Posterior cingulate gyrus (tissue), 11 donors: ENCODE data around the gene R3HDM2.
A peak's percentile ranks its signal among the peaks of the same experiment; 100 is the strongest.
"Not testable (repeated sequence)": the region's sequence is repeated elsewhere in the genome, so short reads cannot be mapped to it uniquely, and the experiment has no call there.

ENCODE experiments used
- DNase-seq, 10 donors: peaks; one replicate each; pipeline versions ENCODE4 v3.0.0 to v3.0.0-alpha.2; 2020 to 2021; ENCODE audit warnings: mixed read lengths in 3 of 10
- intact Hi-C: fragments of 100-400 bp; cut with DNase I; formaldehyde crosslinking; loops from one replicate; pipeline ENCODE4 v1.15.1; 2023

Gene R3HDM2

DNA sequence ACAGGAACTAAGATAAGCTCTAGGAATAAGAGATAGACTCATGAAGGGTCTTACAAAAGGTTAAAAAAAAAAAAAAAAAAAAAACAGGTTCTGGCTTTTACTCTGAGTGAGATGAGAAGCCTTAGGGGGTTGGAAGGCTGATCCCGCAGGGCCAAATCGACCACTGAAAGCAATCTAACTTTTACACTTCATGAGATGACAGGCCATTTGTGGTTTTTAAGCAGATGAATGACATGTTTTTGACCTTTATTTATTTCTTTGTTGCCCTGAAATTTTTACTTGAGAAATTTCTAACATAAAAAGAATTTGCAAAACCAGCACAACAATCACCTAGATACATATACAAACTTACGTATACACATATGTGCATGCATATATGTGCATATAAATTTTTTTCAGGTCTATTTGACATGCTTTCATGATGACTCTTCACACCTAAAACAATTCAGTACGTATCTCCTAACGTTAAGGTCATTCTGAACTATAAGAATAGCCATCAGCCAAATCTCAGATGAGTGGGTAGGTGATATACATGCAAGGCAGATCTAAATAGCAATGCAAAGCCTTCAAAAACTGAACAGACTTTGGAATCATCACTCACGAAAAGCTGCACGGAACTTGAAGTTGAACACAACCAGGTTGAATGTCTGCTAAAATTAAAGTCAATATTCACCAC, 87.0 kb downstream of the R3HDM2 start:
- no peak for DNase-seq
- intact Hi-C loops, result no loop called here

DNA sequence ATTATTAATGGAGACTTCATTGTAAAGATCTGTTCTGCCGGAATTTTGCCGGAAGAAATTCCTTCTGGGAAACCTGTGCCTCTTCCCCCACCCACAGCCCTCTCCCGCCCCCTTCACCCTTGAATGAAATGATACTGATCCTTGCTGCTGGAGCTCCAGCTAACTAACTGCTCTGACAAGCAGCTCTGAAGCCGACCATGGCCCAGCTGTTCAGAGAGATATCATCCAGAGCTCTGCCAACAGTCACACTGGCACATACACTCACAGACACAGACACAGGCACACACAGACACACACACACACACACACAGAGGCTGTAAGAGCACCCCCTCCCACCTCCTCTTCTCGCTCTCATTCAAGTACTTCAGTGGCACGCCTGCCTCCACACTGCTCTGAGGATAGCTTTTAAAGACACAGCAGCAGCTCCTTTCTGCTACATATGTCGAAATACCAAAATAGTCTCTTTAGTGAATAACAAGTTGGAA, 88.6 kb downstream of the R3HDM2 start:
- intact Hi-C loops, result no loop called here
- peak in 9 of 10 donors; percentile 12 to 92 (median 48) for DNase-seq

DNA sequence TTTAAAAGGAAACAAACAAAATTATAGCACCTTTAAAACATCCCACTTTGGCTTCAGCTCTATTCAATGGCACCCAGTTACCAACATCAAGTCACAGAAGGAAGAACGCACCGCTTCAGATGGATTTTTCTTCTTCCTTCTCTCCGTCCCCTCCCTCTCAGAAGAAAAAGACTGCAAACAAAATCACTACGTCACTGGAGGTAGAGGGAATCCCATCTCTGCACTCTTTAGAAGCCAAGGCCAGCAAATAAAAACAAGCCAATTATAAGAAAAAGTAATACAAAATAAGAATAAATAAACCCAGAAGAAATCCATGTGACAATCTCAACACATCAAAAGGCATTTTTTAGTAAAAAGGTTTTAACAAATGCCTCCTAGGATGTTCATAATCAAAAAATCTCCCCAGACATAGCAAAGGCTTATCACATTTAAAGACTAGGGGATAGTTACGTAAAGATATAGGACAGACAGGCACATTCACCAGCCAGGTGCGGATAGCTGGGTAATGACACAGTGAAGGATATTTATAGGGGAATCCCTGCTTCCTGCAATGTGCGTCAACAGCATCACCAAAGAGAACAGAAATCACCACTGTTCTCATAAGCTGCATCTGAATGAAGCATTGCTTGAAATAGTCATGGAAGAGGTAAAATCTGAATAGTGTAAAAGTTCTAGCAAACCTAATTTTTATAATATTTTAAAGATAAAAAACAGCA, 89.4 kb downstream of the R3HDM2 start:
- intact Hi-C loops, result no loop called here
- peak in 3 of 10 donors; percentile 11 to 24 (median 15) for DNase-seq

- DNase-seq, result peak in 8 of 10 donors; percentile 25 to 88 (median 42)
- intact Hi-C loops, result no loop called here
Observed at GRCh38 chr12:57340104-57340503, 90.7 kb downstream of the R3HDM2 start.

- DNase-seq, intact Hi-C loops: not testable (repeated sequence)
Observed at GRCh38 chr12:57336299-57336698, 94.5 kb downstream of the R3HDM2 start.

DNA sequence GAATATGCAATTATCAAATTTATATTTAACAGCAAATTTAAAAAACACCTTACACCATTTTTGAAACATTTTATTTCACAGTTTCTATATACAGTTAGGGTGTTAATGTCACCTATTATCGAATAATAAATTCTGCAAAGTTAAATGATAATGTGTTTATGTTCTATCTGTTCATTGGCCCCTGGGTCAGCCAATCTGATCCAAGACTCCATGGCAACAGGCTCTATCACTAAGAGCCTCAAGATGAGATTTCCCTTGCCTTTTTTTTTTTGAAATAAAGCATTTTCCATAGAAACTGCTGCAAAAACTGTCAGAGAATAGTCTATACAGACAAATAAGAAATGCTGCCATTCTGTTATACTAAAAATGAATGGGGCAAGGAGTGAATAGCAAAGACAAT, 96.6 kb downstream of the R3HDM2 start:
- no peak for DNase-seq
- intact Hi-C loops, result no loop called here

DNA sequence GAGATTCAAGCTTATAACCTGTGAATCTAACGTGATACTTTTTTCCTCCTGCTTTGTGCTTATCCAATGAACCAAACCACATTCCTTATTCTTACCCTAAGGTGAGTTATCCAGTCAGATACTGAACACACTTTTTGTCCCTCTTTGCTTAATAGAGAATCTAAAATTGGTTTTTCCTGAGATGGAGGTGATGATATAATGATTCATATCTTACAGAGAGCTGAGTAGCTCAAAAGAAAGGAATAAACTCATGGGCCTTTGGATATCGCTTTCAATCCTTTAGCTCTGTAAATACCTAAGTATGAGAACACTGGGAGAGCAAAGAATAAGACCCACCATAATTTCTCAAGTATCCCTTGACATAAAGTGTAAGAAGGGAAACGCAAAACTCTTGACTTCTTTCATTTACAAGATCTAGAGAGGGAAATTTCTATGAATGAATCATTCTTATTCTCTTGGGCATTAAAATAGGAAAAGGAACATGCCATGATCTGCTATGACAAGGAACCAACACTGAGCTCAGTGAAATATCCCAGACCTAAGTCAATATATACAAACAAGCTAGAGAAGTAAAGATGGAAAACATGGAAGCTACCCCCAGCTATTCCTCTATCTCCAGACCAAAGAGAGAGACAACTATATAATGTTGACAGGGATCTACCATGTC, 98.1 kb downstream of the R3HDM2 start:
- no peak for DNase-seq
- intact Hi-C loops, result no loop called here

- intact Hi-C loops, result no loop called here
- DNase-seq, result no peak
Observed at GRCh38 chr12:57330992-57331391, 99.9 kb downstream of the R3HDM2 start.

DNA sequence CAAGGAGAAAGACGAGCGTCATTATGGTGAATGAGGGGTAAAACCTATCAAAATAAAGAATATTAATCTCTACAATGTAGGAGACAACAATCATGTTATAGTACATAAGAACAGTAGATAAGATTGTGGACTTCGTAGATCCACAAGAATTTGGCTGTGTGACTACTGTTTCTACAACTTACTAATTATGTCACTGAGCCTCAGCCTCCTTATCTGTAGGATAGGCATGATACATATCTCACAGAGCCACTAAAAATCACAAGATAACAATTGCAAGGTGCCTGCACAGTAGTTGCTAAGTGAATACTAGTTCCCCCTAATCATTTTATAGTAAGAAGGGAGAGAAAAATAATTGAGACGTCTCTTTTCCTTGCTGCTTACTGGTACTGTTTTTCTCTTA, 101.6 kb downstream of the R3HDM2 start:
- DNase-seq, result no peak
- intact Hi-C loops, result no loop called here

GRCh38 chr12:57325395-57325794, 105.4 kb downstream of the R3HDM2 start:
- intact Hi-C loops, result no loop called here
- no peak for DNase-seq

- no peak for DNase-seq
- intact Hi-C loops, result no loop called here
Observed at GRCh38 chr12:57323416-57323815, 107.4 kb downstream of the R3HDM2 start.

GRCh38 chr12:57320639-57321038, 110.2 kb downstream of the R3HDM2 start:
- intact Hi-C loops, result no loop called here
- DNase-seq, result no peak

GRCh38 chr12:57319678-57320469, 111.0 kb downstream of the R3HDM2 start:
- intact Hi-C loops, result no loop called here
- DNase-seq, result no peak

GRCh38 chr12:57315681-57316080, 115.2 kb downstream of the R3HDM2 start:
- intact Hi-C loops, result no loop called here

DNA sequence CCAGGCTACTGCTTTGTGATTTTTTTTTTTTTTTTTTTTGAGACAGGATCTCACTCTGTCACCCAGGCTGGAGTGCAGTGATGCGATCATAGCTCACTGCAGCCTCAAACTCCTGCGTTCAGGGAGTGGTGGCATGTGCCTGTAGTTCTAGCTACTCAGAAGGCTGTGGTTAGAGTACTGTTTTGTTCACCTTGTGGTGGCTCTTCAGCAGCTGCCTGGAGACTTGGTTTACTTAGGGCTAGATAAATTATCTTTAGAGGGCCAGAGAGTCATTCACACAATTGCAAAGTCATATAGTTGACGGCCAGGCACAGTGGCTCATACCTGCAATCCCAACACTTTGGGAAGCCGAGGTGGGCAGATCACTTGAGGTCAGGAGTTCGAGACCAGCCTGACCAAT, 118.6 kb downstream of the R3HDM2 start:
- DNase-seq, intact Hi-C loops: not testable (repeated sequence)

More at GRCh38 chr12:57315681-57316080, 115.2 kb downstream of the R3HDM2 start:
- no peak for DNase-seq

DNA sequence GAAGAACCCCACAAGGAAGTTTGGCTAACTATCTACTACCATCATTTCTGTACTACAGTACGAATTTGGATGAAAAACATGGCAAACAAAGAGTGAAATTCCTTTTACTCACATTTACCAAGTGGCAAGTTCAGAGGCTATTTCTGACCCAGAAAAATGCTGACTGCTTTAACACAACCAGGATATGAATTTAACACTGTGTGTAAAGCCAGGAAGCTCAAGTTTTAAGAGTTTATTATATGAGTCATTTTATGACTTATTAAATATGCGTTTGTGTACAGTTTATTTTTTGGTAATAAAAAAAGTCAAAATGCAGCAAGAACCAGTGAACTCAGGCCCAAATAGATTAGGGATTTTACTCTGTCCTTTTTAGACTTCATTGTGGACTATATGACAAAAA, 121.4 kb downstream of the R3HDM2 start:
- no peak for DNase-seq
- intact Hi-C loops, result no loop called here

- intact Hi-C loops, result no loop called here
- DNase-seq, result no peak
Observed at GRCh38 chr12:57300961-57301584, 129.8 kb downstream of the R3HDM2 start.

GRCh38 chr12:57299514-57300016, 131.3 kb downstream of the R3HDM2 start:
- DNase-seq, result no peak
- intact Hi-C loops, result no loop called here

DNA sequence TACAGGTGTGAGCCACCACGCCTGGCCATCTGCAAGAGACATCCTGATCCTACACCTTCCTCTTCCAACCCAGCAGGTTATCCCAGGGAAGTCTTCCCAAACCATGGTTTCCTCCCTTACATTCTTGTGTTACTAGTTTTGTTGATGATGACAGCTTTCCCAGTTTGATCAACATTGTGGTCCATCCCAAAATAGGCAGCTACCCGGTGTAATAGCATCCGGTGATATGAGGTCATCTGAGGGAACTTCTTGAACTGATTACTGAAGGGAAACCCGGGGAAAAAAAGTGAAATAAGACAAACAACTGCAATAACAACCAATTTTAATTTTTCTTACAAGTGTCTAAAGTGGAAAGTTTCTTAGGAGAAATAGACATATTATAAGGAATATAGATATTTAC, 134.6 kb downstream of the R3HDM2 start:
- DNase-seq, result no peak
- intact Hi-C loops, result no loop called here

GRCh38 chr12:57282073-57282472, 148.8 kb downstream of the R3HDM2 start:
- intact Hi-C loops, DNase-seq: not testable (repeated sequence)
